ENCODE data around the gene COL10A1.

- TF ChIP-seq POLR2A (IDR thresholded peaks at IDR 0.05; ENCODE audit: extremely low read depth, insufficient read length) = no peak
- TF ChIP-seq, protein P1, sequence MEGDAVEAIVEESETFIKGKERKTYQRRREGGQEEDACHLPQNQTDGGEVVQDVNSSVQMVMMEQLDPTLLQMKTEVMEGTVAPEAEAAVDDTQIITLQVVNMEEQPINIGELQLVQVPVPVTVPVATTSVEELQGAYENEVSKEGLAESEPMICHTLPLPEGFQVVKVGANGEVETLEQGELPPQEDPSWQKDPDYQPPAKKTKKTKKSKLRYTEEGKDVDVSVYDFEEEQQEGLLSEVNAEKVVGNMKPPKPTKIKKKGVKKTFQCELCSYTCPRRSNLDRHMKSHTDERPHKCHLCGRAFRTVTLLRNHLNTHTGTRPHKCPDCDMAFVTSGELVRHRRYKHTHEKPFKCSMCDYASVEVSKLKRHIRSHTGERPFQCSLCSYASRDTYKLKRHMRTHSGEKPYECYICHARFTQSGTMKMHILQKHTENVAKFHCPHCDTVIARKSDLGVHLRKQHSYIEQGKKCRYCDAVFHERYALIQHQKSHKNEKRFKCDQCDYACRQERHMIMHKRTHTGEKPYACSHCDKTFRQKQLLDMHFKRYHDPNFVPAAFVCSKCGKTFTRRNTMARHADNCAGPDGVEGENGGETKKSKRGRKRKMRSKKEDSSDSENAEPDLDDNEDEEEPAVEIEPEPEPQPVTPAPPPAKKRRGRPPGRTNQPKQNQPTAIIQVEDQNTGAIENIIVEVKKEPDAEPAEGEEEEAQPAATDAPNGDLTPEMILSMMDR (IDR thresholded peaks at IDR 0.05; ENCODE audit: low read depth, low read length) = no peak
Measured at GRCh38 chr6:116101302-116101718, 24.6 kb downstream of the COL10A1 start.

Data from NB4 (cell line).